ENCODE data around the gene PC.

DNA sequence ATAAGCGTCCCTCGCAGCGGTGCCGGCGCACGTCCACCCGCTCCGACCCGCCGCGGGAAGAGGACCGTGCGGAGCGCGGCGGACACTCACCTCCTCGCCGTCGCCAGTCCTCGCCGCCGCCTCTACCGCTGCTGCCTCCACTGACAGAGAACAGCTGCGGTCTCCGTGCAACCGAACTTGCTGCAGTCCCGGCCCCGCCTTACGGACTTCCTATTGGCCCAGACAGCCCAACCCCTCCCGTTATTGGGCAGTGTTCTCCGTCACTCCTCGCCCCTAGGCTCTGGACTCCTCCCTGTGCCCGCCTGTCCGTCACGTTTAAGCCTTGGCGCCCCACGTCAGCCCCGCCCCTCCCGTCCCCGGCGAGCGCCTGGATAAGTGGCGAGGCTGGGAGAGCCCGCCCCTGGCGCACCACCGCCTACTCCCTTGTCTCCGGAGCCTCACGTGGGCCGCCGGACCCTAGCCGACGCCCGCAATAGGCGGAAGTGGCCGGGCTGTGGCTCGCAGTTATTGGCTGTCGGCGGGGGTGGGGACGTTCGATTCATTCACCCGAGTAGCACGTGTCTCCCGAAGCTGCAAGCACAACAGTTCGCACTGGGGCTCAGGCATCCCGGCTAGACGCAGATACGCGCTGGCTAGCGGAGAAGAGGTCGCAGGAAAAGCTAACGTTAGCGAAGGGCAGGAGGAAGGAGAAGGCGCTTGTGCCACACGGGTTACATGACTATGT lies at the start of gene PC:
- TF ChIP-seq, protein P1, sequence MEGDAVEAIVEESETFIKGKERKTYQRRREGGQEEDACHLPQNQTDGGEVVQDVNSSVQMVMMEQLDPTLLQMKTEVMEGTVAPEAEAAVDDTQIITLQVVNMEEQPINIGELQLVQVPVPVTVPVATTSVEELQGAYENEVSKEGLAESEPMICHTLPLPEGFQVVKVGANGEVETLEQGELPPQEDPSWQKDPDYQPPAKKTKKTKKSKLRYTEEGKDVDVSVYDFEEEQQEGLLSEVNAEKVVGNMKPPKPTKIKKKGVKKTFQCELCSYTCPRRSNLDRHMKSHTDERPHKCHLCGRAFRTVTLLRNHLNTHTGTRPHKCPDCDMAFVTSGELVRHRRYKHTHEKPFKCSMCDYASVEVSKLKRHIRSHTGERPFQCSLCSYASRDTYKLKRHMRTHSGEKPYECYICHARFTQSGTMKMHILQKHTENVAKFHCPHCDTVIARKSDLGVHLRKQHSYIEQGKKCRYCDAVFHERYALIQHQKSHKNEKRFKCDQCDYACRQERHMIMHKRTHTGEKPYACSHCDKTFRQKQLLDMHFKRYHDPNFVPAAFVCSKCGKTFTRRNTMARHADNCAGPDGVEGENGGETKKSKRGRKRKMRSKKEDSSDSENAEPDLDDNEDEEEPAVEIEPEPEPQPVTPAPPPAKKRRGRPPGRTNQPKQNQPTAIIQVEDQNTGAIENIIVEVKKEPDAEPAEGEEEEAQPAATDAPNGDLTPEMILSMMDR (IDR thresholded peaks at IDR 0.05; ENCODE audit: insufficient read depth, low read depth, low read length), result no peak
- no peak for TF ChIP-seq EZH2 (IDR thresholded peaks at IDR 0.05; ENCODE audit: insufficient read depth, low read length)

Data from astrocyte (in vitro differentiated cells and primary cell).